ENCODE results near the gene ZNF701.
"Not testable (repeated sequence)": the region's sequence is repeated elsewhere in the genome, so short reads cannot be mapped to it uniquely, and the experiment has no call there.

DNA sequence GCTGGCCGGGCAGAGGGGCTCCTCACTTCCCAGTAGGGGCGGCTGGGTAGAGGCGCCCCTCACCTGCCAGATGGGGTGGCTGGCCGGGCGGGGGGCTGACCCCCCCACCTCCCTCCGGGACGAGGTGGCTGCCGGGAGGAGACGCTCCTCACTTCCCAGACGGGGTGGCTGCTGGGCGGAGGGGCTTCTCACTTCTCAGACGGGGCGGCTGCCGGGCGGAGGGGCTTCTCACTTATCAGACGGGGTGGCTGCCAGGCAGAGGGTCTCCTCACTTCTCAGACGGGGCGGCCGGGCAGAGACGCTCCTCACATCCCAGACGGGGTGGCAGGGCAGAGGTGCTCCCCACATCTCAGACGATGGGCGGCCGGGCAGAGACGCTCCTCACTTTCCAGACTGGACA, 23.4 kb downstream of the ZNF701 start:
- TF ChIP-seq CTCF, POLR2A (IDR thresholded peaks at IDR 0.05): not testable (repeated sequence)

Data from breast epithelium (tissue), 3 donors.